Measurements from ENCODE around the gene ITPRIP.

ITPRIP gene

DNA sequence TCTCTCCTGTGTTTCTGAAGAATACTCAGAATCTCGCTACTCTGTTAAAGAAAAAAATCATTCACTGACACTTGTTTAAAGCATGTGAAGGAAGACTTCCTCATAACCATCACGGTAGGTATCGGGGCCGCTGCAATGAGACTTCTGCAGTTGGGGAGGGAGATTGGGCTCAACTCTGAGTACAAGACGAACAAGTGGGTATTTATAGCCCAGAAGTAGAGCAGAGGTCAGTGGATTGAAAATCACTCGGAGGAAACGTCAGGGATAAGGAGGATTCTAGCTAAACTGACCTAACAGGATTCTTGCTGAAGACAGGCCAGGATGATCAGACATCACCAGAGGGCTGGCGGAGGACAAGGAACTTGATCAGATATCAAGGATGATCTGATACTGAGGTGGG, 33.3 kb downstream of the ITPRIP start:
- DNase-seq, result no peak

DNA sequence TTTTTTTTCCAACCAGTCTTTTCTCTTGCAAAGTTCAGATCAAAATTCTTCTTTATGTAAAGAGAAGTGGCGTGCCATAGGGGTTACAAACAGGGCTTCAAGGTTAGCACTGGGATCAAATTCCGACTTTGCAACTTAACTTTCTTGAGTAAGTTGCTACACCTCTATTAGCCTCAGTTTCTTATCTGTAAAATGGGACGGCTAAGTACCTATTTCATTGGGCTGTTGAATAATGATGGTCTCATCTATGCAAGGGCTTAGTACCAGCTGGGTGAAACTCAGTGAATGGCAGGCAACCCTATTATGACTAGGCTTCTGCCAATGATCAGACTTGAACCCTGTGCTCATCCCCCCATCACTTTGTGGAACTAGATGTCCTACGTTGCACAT, 33.9 kb downstream of the ITPRIP start:
- DNase-seq, result no peak

DNA sequence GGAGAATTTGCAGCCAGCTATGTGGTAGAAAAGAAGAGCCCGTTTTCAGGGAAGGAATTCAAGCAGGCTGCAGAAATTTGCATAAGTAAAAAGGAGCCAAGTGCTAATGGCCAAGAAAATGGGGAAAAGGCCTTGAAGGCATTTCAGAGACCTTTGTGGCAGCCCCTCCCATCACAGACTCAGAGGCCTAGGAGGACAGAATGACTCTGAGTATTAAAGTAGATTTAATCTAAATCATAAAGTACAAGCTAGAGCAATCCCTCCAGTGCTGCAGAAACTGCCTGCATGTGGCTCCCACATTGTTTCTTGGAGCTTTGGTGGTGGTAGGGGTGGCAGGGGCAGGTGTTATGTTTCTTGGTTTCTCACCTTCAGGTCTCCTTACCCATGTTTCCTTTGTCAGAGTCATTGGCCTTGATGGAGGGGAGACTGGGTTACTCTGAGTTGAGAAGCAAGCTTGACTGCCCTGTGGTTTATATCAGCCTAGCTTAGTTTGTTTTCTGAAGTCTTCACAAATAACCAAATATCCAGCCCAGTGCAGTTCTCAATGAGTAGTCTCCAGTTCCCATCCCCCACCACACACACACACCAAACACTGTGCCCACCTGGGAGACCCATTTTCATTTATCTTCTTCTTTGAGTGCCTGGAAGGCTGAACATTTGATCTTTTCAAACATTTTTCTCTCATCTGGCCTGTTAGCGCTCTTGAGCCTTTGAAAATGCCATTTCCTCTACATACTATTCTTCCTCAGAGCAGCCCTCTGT, 34.5 kb downstream of the ITPRIP start:
- peak in 1 of 2 donors; percentile 41 for DNase-seq

DNA sequence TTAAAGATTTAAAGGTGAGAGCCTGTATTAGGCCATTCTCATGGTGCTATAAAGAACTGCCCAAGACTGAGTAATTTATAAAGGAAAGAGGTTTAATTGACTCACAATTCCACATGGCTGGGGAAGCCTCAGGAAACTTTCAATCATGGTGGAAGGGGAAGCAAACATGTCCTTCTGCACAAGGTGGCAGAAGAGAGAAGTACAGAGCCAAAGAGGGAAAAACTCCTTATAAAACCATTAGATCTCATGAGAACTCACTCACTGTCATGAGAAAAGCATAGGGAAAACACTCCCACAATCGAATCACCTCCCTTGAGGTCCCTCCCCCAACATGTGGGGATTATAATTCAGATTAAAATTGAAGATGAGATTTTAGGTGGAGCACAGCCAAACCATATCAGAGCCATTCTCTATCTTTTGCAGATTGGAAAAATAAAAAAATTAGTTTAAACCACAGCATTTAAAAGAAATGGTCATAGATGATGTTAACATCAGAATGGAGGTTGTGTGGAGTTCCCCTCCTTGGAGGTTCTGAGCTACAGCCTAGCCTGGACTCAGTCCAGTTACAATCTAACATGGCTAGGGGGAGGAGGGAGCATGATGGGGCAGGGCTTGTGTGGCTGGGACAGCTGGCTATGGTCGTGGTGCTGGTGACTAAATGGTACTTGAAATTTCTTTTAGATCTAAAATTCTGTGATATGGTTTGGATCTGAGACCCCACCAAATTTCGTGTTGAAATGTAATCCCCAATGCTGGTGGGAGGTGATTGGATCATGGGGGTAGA, 36.2 kb downstream of the ITPRIP start:
- no peak for DNase-seq

DNA sequence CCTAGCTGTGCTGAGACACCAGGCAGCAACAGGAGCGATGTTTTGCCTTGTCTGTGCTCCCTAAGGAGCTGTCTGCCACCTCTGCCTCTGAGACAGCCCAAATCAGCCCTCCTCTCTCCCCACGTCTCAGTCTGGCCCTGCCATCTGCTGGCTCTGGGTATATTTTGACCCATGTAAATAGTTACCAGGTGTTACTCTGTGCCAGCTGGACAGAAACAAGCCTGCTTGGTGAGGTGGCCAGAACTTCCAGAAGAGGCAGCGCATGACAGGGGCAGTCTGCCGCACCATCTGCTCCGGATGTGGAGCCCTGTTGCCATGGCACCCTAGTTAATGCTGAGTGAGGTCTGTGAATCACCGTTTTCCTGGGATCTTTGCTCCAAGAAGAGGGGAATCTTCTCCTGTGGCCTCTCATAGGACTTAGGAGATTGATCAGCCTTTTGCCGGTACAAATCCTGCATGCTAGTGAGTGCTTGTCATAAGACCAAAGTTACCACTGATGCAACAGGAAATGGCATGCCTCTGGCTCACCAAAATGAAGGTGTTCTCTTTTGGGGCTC, 37.5 kb downstream of the ITPRIP start:
- no peak for DNase-seq

DNA sequence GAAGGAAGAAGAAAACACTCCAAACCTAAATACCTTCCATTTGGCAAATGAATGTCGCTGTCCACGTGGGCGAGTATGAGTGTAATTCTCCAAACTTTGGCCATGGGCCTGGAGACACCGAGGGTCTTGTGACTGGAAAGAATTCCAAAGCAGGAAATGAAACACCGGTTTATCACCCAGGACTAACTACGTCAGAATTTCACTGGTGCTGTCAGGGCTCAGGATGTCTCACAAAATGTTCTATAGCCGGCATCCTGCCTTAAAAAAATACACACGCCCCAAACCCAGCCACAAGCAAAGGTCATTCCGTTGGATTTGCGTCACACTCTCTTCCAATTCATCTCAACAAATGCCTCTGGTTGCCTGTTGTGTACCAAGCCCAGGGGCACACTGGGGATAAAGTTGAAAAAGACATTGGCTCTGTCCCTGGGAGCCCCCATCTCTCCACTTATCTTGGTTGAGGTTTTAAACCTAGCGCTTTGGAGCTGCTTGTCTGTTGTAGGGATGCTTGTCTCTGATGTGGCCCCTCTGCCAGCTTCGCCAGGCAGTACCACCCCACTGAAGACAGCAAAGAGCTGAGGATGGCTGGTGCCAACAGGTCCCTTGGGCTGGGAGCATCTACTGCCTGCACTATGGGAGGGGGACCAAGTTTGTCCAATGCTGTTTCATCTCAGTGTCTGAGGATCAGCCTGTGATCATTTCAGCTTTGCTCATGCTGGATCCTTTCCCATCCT, 38.1 kb downstream of the ITPRIP start:
- no peak for DNase-seq

DNA sequence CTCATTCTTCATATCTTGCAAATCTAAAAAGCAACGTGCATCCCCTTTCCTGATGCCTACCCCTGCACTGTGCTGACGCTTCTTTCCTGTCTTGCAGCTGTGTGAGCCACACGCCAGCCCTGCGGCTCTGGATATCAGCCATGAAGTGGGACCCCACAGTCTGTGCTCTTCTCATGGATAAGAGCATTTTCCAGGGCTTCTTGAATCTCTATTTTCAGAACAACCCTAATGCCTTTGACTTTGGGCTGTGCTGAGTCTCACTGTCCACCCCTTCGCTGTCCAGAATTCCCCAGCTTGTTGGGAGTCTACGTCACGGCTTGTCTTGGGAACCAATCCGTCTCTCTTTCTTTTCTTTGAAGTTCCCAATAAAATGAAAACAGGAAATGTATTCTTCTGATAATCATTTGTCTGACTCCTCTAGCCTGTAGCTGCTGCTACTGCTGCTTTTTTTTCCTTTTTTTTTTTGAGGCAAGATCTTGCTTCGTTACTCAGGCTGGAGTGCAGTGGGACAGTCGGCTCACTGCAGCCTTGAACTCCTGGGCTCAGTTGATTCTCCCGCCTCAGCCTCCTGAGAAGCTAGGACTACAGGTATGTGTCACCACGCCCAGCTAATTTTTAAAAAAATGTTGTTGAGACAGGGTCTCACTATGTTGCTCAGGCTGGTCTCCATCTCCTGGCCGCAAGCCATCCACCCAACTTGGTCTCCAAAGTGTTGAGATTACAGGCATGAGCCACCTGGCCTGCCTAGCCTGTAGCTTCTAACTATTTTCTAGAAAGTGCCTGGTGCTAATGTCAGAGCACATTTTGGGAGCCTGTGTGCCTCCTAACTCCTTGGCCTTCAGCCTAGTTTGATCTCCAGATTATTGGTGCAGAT, 39.0 kb downstream of the ITPRIP start:
- no peak for DNase-seq

DNA sequence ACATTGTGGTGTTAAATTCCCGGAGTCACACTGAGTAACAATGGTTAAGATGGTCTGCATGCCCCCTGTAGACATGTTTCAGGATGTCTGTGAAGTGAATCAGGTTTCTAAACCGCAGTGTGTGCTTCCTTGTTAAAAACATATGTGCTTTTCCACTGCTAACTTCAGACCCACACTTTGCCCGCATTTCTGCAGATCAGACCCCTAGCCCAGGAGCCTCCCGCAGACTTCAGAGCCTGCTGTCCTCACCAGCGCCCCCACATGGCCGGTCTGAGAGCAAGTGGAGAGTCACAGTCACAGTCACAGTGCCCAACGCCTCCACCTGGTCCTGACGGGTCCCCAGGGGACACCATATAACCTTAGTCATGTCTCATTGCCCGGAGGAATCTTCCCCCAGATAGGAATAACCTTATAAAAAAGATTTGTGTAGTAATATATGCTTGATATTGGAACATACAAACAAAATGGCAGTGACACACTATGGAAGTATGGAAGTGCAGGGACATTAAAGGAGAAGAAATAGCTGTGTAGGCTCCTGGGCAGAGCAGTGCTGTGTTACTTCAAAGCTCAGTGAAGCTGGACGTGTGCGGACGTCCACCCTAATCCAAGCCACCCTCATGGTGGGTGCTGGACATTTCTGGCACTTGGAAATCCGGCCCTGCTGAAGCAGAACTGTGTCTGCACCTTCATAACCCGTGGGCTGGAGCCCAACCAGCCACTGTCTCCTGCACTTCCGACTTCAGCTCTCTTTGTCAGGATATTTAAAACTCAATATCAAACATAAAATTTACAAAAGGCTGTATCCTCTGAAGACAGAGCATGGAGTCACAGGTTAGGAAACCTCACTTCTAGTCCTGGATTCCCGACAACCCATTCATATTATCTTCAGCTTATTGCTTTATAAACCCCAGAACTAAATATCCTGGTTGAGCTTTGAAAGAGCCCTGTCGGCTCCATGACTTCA, 40.3 kb downstream of the ITPRIP start:
- DNase-seq, result no peak

DNA sequence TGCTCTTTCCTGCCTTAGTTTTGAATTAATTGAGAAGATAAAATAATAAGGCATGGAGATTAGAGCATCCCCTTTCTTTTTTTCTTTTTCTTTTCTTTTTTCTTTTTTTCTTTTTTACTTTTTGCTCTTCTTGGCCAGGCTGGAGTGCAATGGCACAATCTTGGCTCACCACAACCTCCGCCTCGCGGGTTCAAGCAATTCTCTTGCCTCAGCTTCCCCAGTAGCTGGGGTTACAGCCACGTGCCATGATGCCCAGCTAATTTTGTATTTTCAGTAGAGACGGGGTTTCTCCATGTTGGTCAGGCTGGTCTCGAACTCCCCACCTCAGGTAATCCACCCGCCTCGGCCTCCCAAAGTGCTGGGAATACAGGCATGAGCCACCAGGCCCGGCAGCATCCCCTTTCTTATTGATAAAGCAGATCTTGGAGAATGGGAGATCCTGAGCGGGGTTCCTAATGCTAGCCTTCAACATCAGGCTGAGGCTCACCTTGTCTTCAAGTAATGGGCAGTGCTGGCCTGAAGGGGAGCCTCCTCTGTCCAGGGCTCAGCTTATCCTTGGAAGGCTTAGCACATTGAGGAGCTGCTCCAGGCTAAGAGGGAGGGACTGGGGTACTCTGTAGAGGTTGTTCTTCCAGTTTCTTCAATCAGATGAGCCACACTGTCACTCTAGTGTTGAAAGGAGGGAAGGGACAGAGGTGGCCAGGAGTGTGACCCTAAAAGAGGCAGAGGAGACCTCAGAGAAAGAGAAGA, 41.4 kb downstream of the ITPRIP start:
- DNase-seq, result no peak

DNA sequence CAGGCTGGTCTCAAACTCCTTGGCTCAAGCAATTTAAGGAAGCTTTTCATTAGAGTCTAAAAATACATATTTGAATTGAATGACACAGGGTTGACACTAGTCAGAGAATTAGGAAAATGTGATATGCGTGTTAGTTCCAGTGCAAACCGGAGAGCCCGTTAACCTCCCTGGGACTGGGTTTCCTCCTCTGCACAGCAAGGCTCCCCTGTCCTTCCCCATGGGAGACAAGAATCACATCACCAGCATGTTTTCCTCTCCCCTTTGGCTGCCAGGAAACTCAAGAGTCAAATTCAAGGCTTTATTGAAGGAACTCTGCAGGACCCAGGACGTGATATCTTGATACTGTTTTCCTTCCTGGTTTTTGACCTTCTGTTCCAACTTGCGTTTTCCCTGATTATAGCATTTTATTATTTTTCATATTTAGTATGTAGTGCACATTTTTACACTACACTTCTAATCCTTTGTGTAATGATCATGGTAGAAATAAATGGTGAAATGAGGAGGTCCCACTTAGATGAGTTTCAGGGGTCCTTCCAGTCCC, 44.4 kb downstream of the ITPRIP start:
- DNase-seq, result no peak

DNA sequence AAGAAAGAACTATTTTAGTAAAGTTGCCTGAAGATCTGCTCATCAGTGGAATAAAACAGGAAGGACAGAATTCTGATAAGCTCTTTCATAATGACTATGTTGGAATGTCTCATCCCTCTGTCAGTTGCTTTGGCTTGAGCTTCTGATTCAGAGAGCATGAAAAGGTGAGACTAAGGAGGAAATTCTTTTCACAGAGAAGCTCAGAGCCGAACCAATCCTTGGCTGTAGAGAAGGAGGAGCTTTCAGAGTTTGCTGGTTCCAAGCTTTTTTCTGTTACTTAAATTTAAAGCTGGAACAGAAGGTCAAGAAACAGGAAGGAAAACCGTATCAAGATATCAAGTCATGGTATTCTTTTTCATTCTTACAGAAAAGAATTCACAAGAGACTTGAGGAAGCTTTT, 45.3 kb downstream of the ITPRIP start:
- DNase-seq, result no peak

DNA sequence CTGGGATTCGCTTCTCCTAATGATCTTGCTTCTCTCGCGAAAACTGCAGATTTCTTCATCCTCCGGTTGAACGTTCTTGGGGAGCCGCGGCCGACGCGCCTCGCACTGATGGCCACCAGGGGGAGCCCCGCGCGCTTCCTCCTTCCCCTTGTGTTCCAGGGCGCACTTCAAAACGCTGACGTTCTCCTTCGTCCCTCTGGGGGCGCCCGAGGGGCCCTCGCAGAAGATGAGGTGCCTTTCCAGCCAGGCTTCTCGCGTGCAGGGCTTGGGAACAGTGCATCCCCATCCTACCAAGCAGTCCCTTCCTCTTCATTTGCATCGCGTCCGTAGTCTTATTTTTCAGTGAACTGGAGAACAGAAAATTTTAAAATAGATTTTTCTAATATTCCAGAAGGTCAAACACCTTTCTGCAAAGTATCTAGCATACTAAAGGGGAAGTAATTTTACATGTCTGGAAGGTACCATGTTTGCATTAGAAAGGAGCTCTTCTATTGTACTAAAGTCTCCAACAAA, 46.8 kb downstream of the ITPRIP start:
- peak; percentile 89 for DNase-seq

DNA sequence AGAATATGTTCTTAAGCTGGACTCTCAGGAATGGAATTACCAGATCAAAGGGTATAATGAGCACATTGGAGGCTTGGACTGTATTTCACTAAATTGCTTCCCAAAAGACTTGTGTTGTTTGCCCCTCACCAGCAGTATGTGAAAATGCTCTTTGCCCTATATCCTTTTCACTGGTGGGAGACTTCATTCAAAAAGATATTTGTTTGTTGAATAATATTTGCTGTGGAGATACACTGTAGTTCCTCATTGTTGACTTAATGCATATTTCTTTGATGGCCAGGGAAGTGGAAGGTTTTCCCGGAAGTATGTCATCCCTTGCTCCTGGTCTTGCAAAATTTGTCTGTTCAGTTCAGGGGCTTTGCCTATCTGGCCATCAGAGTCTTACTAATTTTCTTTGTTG, 49.9 kb downstream of the ITPRIP start:
- DNase-seq, result no peak

DNA sequence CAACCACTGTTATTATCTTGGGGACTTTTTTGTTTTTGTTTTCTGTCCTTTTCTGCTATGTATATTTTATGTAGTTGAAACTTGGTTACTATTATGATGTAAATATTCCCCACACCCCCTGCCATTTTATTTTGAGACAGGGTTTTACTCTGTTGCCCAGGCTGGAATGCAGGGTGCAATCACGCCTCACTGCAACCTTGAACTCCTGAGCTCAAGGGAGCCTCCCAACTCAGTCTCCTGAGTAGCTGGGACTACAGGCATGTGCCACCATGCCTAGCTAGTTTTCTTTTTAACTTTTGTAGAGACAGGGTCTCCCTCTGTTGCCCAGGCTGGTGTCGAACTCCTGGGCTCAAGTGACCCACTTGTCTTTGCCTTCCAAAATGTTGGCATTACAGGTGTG, 51.3 kb downstream of the ITPRIP start:
- no peak for DNase-seq

DNA sequence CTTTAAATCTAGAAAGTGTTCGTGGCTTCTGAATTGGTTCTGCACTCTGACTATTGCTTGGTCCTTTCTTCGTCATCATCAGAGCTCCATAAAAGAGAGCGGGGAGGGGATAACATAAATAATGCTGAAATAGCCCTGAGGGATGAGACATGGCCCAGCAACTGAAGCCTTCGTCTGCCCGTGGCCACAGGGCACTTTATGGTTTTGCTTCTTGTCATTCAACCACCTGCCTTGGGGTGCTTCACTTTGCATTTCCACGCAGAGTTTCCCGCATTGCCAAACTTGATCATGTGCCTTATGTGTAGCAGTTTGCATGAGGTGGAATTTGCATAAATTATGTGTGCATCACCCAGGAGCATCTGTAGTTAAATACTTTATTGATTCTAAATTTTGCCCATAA, 53.4 kb downstream of the ITPRIP start:
- no peak for DNase-seq

DNA sequence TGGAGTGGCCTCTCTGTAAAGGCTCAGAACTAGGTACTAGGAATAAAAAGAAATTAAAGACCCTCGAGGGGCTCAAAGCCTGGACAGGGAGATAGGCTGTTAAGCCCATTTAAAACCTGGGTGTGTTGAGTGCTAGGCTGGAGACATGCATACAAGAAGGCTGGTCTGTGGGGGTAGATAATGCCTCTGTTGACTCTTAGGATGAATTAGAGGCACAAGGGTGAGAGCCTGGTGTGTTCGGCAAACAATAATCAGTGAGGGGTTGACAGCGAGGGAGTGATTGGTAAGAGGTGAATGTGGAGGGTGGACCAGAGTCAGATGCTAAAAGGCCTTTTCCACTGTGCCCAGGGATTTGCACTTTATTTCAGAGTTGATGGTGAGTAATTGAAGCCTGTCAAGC, 56.6 kb downstream of the ITPRIP start:
- DNase-seq, result no peak

DNA sequence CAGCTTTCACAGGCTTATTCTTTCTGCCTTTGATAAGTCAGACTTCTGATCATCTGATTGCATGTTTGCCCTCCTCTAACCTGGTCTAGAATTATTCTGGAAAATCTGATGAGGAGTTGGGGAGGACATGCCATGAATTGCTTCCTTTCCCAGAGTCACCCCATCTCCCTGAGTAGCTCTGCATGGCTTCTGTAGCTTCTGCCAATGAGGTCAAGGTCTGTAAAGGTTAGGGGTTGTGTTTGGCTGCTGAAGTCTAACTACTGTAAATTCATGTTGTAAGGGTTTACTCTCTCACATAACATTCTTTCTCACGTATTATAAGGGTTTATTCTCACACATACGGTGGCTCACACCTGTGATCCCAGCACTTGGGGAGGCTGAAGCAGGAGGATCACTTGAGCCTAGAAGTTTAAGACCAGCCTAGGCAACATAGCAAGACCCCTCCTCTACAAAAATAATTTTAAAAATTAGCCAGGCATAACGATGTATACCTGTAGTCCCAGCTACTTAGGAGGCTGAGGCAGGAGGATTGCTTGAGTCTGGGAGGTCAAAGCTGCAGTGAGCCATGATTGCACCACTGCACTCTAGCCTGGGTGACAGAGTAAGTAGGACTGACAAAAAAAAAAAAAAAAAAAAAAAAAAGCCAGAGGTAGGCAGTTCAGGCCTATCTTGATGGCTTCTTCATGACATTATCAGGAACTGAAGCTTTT, 58.6 kb downstream of the ITPRIP start:
- no peak for DNase-seq

DNA sequence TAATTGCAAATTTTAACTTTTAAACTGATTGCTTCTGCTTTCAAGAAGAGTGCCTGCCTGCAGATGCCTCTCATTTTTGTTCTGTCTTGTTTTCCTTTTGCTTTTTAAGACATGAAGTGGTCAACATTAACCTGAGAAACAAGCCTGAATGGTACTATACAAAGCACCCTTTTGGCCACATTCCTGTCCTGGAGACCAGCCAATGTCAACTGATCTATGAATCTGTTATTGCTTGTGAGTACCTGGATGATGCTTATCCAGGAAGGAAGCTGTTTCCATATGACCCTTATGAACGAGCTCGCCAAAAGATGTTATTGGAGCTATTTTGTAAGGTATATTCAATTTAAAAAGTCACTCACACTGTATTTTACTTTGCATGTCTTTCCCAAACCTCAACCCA, 60.5 kb downstream of the ITPRIP start:
- DNase-seq, result no peak

DNA sequence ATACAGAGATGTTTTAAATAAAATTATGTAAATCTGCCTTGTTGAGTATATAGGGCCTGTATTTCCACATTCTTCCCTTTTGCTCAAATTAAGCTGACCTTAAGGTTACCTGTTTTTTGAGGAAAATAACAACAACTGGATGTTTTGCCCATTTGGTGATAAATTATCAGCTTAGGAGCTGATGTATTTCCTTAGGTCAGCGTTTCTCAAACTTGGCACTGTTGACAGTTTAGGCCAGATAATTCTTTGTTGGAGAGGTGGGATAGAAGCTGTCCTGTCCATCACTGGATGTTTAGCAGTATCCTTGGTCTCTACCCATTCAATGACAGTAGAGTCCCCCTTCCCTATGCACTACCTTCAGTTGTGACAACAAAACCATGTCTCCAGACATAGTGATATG, 62.1 kb downstream of the ITPRIP start:
- no peak for DNase-seq
